Tibial artery (tissue), 4 donors: ENCODE measurements around the gene TRPC1.

Source experiments
- DNase-seq, 2 donors: peaks; one replicate each; pipeline ENCODE4 v3.0.0-alpha.2; 2019
- H3K27ac ChIP-seq, 2 donors: fragments of 200-600 bp; sonication (generic) in 1 of 2; 1 replicate in 1 of 2; 2 replicates in 1 of 2; pipeline ENCODE4 v1.5.1; 2018 to 2019; ENCODE audit warnings: mild to moderate bottlenecking in 1 of 2
- H3K27me3 ChIP-seq, 2 donors: fragments of 200-600 bp; sonication (generic) in 1 of 2; one replicate each; pipeline versions ENCODE4 v1.5.1 to v1.6.0; 2016 to 2019
- H3K36me3 ChIP-seq, 3 donors: fragments of 200-600 bp; sonication (generic) in 2 of 3; one replicate each; pipeline ENCODE4 v1.5.1; 2016 to 2019; ENCODE audit warnings: mild to moderate bottlenecking in 2 of 3
- H3K4me1 ChIP-seq, 4 donors: fragments of 200-600 bp; sonication (generic) in 2 of 4; 1 replicate in 3 of 4; 2 replicates in 1 of 4; pipeline ENCODE4 v1.5.1; 2016 to 2019
- H3K4me3 ChIP-seq, 2 donors: fragments of 200-600 bp; sonication (generic) in 1 of 2; 1 replicate in 1 of 2; 2 replicates in 1 of 2; pipeline ENCODE4 v1.5.1; 2018 to 2019; ENCODE audit warnings: mild to moderate bottlenecking in 2 of 2
- H3K9me3 ChIP-seq, 3 donors: fragments of 200-600 bp; sonication (generic) in 1 of 3; one replicate each; pipeline ENCODE4 v1.5.1; 2016 to 2019
- CTCF ChIP-seq, 2 experiments: fragments of 200-600 bp in 1 of 2; fragments of 450-650 bp in 1 of 2; IDR thresholded peaks; one replicate each; pipeline ENCODE4 v1.5.1; 2017 to 2019; ENCODE audit warnings: antibody characterized with exemption in 2 of 2, mild to moderate bottlenecking in 1 of 2, moderate library complexity in 1 of 2
- intact Hi-C: fragments of 100-400 bp; cut with DNase I; formaldehyde crosslinking; loops from one replicate; pipeline ENCODE4 v1.15.0; 2023; ENCODE audit warnings: low total_unique reads

TRPC1 gene

GRCh38 chr3:142850395-142851023 is 126.7 kb downstream of the TRPC1 start:
- no peak for TF ChIP-seq CTCF (IDR thresholded peaks at IDR 0.05)
- Histone ChIP-seq H3K4me3 (no peak overlapping the region), H3K36me3 (peaks cover 0 to 3% (median 0%) of the 10 kb centered on the region in 3 donors), H3K9me3 (no peaks in the 10 kb centered on the region), H3K27me3 (no peaks in the 10 kb centered on the region), H3K4me1 (no peaks in the 10 kb centered on the region), H3K27ac (no peak overlapping the region)
- intact Hi-C loops, result no loop called here
- DNase-seq, result no peak

DNA sequence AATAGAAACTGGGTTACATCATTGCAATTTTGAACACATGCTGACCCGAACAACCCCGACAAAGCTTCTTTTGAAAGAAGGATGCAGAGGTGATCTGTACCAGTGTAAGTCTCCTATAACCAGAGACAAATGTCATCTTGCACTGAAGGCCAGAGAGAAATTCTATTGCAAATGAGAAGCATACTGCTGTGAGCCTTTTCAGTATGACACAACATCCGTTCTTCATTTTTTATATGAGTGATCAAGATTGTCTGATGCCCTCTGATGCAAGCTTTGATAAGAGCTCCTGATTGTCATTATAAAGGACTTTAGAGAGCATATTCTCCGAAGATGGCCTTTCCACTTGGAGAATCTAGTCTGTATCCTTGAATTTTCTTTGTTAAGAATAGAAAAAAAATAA is 128.2 kb downstream of the TRPC1 start:
- intact Hi-C loops, result no loop called here
- H3K4me1 ChIP-seq, result no peaks in the 10 kb centered on the region

GRCh38 chr3:142853270-142854168 is 129.7 kb downstream of the TRPC1 start:
- no peak for DNase-seq
- H3K27ac ChIP-seq, result no peak overlapping the region
- intact Hi-C loops, result no loop called here

More for the DNA sequence above, 128.2 kb downstream of the TRPC1 start:
- peaks cover 0 to 3% (median 0%) of the 10 kb centered on the region in 3 donors for H3K36me3 ChIP-seq
- H3K27ac ChIP-seq, result no peak overlapping the region
- H3K9me3 ChIP-seq, result no peaks in the 10 kb centered on the region
- TF ChIP-seq CTCF (IDR thresholded peaks at IDR 0.05), result no peak
- DNase-seq, result no peak
- no peak overlapping the region for H3K4me3 ChIP-seq
- no peaks in the 10 kb centered on the region for H3K27me3 ChIP-seq

DNA sequence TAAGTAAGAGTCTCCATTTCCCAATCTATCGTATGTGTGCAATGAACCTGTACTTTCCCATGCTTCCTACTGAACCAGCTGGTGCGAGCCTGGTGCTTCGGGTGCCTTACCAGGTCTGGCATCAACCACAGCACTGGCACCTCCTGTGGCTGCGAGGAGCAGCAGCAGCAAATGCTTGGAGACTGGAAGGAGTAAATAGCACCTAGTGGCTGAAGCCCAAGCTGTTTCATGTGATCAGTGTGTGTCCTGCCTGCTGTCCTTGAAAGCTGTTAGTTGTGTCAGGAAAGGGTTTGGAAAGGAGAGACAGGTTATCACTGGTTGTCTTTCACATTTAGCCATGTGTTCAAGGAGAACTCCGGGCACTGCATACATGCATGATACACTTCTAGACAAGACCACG is 133.2 kb downstream of the TRPC1 start:
- H3K36me3 ChIP-seq, result no peaks in the 10 kb centered on the region
- H3K27ac ChIP-seq, result no peak overlapping the region
- no peaks in the 10 kb centered on the region for H3K27me3 ChIP-seq
- no peak for DNase-seq
- no peak overlapping the region for H3K4me3 ChIP-seq
- TF ChIP-seq CTCF (IDR thresholded peaks at IDR 0.05), result no peak
- intact Hi-C loops, result no loop called here
- H3K4me1 ChIP-seq, result no peaks in the 10 kb centered on the region
- H3K9me3 ChIP-seq, result no peaks in the 10 kb centered on the region

More at GRCh38 chr3:142853270-142854168, 129.7 kb downstream of the TRPC1 start:
- no peak for TF ChIP-seq CTCF (IDR thresholded peaks at IDR 0.05)
- Histone ChIP-seq H3K4me3 (no peak overlapping the region), H3K9me3 (no peaks in the 10 kb centered on the region), H3K36me3 (no peaks in the 10 kb centered on the region), H3K27me3 (no peaks in the 10 kb centered on the region), H3K4me1 (no peaks in the 10 kb centered on the region)
